Ovary (tissue), 3 donors: ENCODE measurements around the gene POLE3.
"Not testable (repeated sequence)": the region's sequence is repeated elsewhere in the genome, so short reads cannot be mapped to it uniquely, and the experiment has no call there.

Experiments used
- CTCF ChIP-seq, 3 donors: fragments of 450-650 bp in 2 of 3; fragments of 200-600 bp in 1 of 3; IDR thresholded peaks; one replicate each; pipeline versions ENCODE4 v1.5.1 to v1.8.0; 2016 to 2022; ENCODE audit warnings: antibody characterized with exemption in 3 of 3, mild to moderate bottlenecking in 1 of 3
- EP300 ChIP-seq: sonication (generic); formaldehyde crosslinking; IDR thresholded peaks from one replicate; pipeline ENCODE4 v1.6.1; 2017; ENCODE audit warnings: antibody characterized with exemption
- donor health status: DM: no; HTN: no; CAD: no.

- not testable (repeated sequence) for TF ChIP-seq CTCF (IDR thresholded peaks at IDR 0.05); EP300
Measured at GRCh38 chr9:113381441-113381840, 29.0 kb downstream of the POLE3 start.
